Measurements from ENCODE around the gene CD8A.

The CD8A gene

GRCh38 chr2:86808315-86809161, 17.8 kb upstream of the CD8A start:
- DNase-seq, result peak; percentile 77

GRCh38 chr2:86807468-86808275, 17.0 kb upstream of the CD8A start:
- DNase-seq, result peak; percentile 74

DNA sequence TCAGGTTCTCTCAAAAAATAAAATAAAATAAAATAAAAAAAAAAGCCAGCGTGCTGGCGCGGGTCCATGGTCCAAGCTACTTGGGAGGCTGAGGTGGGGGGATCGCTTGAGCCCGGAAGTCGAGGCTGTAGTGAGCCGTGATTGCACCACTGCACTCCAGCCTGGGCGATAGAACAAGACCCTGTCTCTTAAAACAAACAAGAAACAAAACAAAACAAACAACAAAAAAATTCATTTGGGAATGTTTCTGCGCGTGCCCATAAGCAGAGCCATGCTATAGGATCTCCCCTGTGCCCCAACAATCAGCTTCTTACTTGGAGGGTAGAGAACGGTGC, 16.4 kb upstream of the CD8A start:
- DNase-seq, result no peak

GRCh38 chr2:86806059-86806857, 15.5 kb upstream of the CD8A start:
- DNase-seq, result no peak

DNA sequence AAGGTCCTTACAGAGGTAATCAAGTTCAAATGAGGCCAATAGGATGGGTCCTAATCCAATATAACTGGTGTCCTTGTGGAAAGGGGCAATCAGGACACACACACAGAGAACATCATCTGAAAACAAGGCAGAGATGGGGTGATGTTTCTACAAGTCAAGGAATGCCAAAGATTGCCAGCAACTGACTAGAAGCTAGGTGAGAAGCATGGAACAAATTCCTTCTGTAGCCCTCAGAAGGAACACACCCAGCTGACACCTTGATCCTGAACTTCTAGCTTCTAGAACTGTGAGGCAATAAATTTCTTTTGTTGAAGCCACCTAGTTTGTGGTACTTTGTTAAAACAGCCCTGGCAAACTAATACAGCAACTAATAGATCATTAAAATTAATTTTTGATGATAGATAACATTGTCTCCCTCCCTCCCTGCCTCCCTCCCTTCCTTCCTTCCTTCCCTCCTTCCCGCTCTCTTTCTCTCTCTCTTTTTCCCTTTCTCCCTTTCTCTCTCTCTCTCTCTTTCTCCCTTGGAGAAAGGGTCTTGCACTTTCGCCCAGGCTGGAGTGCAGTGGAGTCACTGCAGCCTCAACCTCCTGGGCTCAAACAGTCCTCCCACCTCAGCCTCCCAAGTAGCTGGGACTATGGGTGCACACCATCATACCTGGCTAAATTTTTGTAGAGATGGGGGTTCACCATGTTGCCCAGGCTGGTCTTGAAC, 10.3 kb upstream of the CD8A start:
- DNase-seq, result no peak

DNA sequence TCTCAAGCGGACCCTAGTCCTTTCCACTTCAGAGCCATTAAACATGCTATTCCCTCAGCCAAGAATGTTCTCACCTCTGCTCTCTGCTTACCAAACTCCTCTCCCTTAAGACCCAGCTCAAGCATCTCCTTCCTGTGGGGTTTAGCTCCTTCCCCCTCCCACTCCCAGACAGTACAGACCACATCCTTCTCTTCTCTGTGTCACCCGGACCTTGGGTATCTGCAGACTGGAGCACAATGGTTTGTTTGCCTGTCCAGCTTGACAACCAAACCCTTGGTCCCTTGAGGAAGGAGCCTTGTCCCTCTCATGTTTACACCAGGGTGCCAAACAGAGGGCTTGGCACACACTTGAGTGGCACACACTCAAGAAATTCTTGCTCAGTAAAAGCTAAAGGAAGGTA, 4.1 kb upstream of the CD8A start:
- DNase-seq, result no peak

GRCh38 chr2:86793752-86794151, 3.0 kb upstream of the CD8A start:
- DNase-seq, result no peak

DNA sequence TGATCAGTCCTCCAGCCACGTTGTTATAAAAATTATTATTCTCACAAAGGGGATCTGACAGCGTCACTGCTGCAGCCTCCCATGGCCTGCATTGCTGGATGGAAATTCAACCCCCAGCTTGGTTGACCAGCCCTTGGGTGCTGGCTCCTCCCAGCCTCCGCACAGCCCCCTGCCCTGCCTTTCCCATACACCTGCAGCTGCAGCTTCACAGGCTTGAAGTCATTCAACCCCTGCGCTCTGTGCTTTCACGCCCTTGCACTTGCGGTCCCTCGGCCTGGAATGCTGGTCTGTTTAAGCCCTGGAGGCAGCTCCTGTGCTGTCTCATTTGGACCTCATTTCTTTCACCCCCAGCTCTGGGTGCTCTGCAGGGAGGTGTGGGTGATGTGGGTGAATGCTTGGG, 860 bp upstream of the CD8A start:
- no peak for DNase-seq

DNA sequence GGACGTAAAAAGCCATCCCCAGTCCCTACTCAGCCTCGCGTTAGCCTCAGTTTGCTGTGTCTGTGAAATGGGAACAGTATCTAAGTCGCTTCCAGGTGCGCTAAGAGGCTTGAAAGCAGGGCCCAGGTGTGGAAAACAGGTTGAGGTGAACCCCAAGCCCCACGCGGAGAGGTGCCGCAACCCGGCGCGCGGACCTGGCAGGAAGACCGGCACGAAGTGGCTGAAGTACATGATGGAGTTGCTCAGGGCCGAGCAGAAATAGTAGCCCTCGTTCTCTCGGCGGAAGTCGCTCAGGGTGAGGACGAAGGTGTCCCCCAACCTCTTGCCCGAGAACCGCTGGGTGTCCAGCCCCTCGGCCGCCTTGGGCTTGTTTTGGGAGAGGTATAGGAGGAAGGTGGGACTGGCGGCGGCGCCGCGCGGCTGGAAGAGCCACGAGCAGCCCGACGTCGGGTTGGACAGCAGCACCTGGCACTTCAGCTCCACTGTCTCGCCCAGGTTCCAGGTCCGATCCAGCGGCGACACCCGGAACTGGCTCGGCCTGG, 508 bp downstream of the CD8A start:
- DNase-seq, result no peak

- no peak for DNase-seq
Measured at GRCh38 chr2:86789687-86790133, 1.0 kb downstream of the CD8A start.

- no peak for DNase-seq
Measured at GRCh38 chr2:86788881-86789686, 1.6 kb downstream of the CD8A start.

DNA sequence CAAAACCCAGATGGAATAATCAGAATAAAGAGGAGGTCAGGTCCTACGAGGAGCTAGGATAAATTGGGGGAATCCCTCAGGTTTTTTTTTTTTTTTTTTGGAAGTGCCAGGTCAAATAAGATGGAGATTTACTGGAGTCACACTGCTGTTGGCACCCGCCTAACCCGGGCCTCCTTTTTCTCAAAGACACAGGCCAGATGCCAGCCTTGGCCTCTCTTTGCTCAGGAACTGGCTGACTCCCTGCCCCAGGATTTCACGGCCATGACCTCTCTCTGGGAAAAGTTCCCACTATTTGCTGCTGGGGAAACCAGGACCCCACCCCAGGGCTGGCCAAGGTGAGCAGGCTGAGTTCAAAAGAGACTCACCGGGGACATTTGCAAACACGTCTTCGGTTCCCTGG, 2.5 kb downstream of the CD8A start:
- DNase-seq, result no peak

GRCh38 chr2:86787736-86788135, 3.0 kb downstream of the CD8A start:
- peak; percentile 6 for DNase-seq

DNA sequence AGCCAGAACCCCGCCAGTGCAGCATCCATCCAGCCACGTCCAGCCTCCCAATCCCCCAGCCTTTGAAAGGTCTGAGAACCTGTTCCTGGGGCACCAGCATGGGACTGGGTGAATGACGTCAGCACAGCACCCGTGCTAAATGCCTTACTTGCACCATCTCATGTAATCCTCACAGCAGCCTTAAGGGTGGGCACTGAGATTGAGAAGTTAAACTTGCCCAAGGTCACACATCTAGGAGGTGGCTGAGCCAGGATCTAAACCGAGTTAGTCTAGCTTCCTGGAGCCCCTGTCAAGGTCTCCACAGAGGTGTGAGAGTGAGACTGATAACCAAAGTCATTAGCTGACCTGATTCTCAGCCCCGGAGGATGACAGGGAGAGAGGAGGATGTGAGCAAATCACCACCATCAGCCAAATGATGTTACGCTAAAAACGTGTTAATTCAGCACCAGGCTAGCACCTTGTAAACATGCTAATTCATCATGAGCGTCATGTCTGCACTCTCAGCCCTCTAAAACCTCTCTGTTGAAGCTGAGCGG, 4.6 kb downstream of the CD8A start:
- no peak for DNase-seq

- no peak for DNase-seq
Measured at GRCh38 chr2:86785456-86785855, 5.3 kb downstream of the CD8A start.

- DNase-seq, result no peak
Measured at GRCh38 chr2:86783615-86784339, 6.9 kb downstream of the CD8A start.

DNA sequence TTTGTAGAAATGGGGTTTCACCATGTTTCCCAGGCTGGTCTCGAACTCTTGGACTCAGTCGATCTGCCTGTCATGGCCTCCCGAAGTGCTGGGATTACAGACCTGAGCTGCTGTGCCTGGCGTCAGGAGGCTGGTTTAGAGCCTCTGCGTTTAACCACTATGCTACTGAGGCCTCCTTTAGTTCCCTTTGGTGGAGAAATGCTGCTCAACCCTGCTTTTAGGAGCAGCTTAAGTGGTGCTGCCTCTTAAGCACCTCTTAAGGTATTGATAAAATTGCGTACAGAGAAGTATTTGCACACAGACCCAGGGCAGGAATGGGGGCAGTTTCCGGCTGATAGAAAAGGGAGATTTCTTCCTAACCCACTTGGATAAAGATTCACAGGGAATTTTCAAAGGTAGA, 8.0 kb downstream of the CD8A start:
- DNase-seq, result no peak

DNA sequence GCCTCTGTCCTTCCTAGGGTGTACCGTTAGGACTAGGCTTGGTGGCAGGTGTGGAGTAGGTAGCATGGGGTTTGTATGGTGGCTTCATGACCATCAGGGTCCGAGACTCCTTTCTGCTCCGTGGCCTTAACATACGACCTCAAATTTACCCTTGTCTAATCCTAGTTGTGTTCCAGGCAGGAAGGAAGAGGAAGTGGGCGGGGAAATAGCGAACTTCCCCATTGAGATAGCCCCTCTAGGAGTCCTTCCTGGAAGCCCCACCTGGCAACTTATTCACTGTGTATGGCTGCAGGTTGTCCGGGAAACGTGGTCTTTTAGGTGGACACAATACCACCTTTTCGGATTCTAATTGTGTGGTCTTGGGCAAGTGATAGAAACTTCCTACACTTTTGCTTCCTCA, 9.3 kb downstream of the CD8A start:
- no peak for DNase-seq

- no peak for DNase-seq
Measured at GRCh38 chr2:86779971-86780370, 10.7 kb downstream of the CD8A start.

GRCh38 chr2:86778957-86779356, 11.8 kb downstream of the CD8A start:
- no peak for DNase-seq

DNA sequence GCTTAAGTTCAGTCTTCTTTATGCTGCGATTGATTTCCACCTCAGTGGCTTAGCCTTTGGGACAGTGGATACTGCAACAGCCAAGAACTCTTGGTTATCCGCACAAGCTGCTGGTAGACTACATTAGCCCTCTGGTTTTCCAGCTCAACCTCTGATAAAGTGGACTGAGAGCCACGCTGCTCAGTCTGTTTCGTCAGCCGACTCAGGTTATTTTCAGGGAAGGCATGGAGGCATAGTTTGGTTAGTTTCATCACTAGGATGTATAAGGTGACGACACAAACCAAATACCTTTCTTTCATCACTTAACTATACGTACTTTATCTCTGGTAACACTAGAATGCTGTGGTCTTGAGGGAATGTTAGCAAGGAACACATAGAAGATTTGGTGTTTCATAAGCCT, 14.2 kb downstream of the CD8A start:
- DNase-seq, result no peak
